ENCODE data around the gene MAGEL2.
"Not testable (repeated sequence)": the region's sequence is repeated elsewhere in the genome, so short reads cannot be mapped to it uniquely, and the experiment has no call there.

The MAGEL2 gene

GRCh38 chr15:23602124-23602523 lies 45.5 kb downstream of the MAGEL2 start:
- no peak for DNase-seq

- DNase-seq, result no peak
These were observed 48.6 kb downstream of the MAGEL2 start for GRCh38 chr15:23599053-23599452.

GRCh38 chr15:23597278-23597677 lies 50.4 kb downstream of the MAGEL2 start:
- not testable (repeated sequence) for DNase-seq

GRCh38 chr15:23596736-23597135 lies 50.9 kb downstream of the MAGEL2 start:
- DNase-seq, result no peak

- no peak for DNase-seq
These were observed 52.3 kb downstream of the MAGEL2 start for GRCh38 chr15:23595368-23595767.

- no peak for DNase-seq
These were observed 53.4 kb downstream of the MAGEL2 start for GRCh38 chr15:23594252-23594770.

Data from DMS 273 treated with DMSO at 0.1 percent for 48 hours (cell line).